HG03521 (cell line): ENCODE measurements around the gene ATCAY.
"Not testable (repeated sequence)": the region's sequence is repeated elsewhere in the genome, so short reads cannot be mapped to it uniquely, and the experiment has no call there.

Source experiments
- ATAC-seq: cut with Tn5 transposase; IDR thresholded peaks from one replicate; pipeline ENCODE4 v1.9.1; 2021; ENCODE audit warnings: mild to moderate bottlenecking, moderate library complexity; ENCODE audit not compliant: unreplicated experiment

The ATCAY gene

DNA sequence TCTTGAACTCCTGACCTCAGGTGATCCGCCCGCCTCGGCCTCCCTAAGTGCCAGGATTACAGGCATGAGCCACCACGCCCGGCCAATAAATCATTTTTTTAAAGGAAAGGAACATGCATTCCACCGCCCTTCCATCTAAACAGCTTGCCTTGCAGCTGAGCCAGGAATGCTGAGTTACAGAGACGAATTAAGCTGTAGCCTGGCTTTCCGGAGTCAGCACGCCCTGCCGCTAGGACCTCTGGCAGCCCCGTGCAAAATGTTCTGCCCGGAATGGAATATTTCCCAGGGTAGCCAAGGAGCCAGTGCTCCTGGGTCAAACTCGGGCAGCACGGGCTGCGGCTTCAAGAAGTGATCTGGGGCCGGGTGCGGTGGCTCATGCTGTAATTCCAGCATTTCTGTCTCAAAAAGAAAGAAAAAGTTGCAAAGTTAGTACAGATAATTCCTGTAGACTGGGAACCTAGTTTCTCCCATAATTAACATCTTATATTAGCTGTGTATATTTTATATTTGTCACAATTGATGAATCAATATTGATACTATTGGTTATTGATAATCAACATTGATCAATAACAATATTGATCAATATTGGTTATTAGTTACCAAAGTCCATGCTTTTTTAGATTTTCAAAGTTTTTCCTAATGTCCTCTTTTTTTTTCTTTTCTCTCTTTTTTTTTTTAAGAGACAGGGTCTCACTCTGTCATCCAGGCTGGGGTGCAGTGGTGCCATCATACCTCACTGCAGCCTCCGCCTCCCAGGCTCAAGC is 19.2 kb downstream of the ATCAY start:
- no peak for ATAC-seq

DNA sequence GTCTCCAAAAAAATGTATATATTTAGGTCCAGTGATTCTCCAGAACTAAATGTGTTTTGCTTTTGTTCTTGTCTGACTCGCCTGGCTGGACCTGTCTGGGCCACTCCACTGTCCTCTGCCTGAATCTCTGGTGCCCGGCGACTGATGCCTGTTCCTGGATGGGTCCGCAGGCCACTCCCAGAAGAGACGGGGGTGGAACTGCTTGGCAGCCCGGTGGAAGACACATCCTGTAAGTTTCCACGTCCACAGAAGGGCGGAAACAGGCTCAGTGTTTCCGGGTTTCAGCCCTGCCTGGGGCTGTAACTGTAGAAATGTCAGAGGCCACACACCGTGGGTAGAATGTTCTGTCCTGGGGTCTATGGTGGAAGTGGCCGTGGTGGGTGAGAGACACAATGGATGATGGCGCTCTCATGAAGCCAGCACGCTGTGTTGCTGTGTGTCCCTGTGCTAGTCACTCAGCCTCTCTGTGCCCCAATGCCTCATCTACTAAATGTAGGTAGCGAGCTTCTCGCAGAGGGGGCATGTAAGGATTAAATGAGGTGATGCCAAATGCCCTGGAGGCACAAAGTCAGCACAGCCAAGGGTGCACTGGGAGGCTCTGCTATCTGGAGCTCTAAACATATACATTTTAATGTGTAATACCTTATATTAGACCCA is 22.0 kb downstream of the ATCAY start:
- no peak for ATAC-seq

DNA sequence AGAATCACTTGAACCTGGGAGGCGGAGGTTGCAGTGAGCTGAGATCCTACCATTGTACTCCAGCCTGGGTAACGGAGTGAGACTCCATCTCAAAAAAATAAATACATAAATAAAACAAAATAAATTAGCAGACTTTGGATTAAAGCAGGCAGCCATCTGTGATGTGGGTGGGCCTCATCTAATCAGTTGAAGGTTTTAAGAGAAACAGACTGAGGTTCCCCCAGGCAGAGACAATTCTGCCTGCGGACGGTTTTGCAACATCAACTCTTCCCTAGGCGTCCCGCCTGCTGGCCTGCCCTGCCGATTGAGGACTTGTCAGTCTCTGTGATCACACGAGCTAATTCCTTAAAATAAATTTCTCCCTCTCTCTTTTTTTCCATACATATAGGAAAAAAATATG is 23.7 kb downstream of the ATCAY start:
- ATAC-seq = no peak

DNA sequence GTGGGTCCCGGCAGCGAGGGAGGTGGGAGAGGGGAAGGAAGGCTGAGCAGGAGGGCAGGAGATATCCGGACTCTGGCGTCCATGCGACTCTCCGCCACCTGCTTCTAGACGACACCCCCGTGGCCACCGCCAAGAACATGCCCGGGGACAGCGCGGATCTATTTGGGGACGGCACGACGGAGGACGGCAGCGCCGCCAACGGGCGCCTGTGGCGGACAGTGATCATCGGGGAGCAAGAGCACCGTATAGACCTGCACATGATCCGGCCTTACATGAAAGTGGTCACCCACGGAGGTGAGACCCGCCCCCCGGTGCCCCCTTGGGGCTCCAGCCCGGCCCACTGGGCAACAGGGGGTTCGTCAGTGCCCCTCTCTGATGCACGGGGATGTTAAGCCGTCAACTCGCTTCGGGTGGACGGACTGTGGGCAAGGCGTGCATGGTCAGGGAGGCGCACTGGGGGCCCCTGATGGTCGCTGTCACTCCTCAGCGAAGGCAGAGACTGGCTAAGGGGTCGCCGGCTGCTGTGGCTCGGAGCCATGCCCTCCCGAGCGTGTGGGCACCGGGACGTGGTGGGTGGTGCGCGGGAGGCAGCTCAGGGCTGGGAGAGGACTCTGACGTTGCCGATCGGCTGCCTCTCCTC is 27.3 kb downstream of the ATCAY start:
- ATAC-seq = no peak

DNA sequence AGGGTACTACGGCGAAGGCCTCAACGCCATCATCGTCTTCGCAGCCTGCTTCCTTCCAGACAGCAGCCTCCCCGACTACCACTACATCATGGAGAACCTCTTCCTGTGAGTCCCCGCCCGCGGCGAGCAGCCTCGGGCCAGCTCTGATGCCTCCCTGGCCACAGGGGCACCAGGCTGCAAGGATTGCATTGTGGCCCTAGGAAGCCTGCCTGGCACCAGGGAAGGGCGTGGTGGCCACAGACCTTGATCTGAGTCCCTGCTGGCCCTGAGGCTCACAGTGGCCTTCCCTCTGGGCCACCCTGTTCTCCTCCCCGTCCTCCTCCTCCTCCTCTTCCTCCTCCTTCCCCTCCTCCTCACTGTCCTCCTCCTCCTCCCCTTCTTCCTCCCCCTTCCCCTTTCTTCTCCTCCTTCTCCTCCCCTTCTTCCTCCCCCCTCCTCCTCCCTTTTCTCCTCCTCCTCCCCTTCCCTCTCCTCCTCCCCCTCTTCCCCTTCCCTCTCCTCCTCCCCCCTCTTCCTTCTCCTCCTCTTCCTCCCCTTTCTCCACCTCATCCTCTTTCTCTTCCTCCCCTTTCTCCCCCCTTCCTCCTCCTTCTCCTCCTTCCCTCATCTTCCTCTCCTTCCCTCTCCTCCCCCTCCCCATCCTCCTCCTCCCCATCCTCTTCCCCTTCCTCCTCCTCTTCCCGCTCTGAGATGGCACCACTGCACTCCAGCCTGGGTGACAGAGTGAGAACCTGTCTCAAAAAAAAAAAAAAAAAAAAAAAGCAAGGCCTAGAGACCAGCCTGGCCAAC is 28.0 kb downstream of the ATCAY start:
- ATAC-seq = no peak

DNA sequence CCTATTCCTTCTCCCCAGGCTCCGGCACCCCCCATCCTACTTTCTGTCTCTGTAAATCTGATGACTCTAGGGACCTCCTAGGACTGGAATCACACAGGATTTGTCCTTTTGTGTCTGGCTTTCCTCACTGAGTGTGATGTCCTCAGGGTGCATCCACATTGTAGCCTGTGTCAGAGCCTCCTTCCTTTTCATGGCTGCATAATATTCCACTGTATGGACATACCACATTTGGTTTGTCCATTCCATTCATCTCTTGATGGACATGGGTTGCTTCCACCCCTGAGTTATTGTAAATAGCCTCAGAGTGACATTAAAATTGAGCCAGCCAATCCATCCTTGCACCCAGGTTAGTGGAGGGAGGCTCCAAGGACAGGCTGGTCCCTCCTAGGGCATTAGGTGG is 29.6 kb downstream of the ATCAY start:
- ATAC-seq = no peak

DNA sequence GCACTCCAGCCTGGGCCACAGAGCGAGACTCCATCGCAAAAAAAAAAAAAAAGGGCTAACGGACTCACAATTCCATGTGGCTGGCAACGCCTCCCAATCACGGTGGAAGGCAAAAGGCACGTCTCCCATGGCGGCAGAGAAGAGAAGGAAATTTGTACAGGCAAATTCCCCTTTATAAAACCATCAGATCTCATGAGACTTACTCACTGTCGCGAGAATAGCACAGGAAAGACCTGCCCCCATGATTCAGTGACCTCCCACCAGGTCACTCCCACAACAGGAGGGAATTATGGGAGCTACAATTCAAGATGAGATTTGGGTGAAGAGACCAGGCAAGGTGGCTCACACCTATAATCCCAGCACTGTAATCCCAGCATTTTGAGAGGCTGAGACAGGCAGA is 33.7 kb downstream of the ATCAY start:
- no peak for ATAC-seq

DNA sequence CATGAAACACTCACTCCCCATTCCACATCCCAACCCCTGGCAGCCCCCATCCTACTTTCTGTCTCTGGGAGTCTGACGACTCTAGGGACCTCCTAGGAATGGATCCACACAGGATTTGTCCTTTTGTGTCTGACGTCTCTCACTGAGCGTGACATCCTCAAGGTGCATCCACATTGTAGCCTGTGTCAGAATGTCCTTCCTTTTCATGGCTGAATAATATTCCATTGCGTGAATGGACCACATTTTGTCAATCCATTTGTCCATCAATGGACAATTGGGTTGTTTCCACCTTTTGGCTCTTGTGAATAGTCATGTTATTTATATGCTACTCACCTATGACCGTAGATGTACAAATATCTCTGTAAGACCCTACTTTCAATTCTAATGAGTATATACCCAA is 35.5 kb downstream of the ATCAY start:
- ATAC-seq = no peak

DNA sequence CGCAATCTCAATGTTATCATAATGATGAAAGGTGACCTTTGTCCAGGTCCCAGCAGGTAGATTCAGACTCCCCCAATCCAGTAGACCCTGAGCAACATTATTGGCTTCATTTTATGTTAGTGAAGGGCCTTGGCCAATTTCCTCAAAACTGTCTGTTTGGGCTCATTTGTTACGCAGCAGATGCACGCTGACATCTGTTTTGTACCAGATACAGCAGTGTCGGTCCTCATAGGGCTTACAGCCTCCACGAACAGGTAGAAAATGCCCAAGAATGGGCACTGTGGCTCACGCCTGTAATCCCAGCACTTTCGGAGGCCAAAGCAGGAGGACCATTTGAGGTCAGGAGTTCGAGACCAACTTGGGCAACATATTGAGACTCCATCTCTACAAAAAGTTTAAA is 39.3 kb downstream of the ATCAY start:
- ATAC-seq = no peak

DNA sequence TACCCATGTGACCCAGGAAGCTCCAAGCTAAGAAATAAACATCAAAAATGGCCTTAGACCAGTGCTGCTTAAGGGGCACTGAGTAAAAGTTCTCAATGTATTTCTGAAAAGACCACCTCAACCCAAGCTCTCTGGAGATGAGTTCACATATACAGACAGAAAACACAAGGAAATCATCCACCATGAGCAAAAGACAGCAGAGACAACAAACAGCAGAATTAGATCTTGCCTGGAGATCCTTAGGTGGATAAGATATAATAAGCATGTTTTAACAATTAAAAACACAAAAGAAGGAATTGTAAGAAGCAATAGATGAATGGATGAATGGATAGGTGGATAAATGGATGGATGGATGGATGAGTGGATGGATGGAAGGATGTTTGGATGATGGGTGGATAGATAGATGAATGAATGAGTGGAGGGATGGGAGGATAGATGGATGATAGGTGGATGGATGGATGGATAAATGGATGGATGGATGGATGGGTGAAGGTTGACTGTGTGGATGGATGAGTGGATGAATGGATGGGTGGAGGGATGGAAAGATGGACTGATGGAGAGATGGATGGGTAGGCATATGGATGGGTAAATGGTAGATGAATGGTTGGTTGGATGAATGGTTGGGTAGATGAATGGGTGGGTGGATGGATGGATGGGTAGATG is 42.7 kb downstream of the ATCAY start:
- ATAC-seq = no peak

DNA sequence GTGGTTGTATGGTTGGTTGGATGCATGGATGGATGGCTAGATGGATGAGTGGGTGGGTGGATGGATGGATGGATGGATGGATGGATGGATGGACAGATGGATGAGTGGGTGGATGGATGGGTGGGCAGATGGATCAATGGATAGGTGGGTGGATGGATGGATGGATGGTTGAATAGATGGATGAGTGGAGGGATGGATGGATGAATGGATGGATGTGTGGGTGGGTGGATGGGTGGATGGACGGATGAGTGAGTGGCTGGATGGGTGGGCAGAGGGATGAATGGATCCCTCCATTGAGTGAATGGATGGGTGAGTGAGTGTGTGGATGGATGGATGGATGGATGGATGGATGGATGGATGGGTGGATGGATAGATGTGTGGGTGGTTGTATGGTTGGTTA is 43.4 kb downstream of the ATCAY start:
- no peak for ATAC-seq

DNA sequence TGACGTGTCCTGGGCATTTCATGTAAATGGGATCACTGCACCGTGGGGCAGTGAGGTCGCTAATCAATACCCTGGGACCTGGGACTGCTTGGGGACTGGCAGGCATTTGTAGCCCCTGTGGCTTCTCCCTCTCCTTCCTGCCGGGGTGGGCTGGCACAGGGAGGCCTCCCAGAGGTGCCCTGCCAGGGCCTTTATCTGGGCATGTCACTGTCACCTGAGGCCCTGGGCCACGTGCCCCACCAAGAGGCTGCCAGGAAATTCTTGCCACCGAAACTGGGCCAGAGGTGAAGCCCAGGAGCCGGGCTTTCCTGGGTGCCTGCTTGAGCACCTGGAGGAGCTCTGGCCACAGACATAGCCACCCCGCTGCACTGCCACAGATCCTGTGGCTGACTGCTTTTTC is 50.6 kb downstream of the ATCAY start:
- no peak for ATAC-seq

DNA sequence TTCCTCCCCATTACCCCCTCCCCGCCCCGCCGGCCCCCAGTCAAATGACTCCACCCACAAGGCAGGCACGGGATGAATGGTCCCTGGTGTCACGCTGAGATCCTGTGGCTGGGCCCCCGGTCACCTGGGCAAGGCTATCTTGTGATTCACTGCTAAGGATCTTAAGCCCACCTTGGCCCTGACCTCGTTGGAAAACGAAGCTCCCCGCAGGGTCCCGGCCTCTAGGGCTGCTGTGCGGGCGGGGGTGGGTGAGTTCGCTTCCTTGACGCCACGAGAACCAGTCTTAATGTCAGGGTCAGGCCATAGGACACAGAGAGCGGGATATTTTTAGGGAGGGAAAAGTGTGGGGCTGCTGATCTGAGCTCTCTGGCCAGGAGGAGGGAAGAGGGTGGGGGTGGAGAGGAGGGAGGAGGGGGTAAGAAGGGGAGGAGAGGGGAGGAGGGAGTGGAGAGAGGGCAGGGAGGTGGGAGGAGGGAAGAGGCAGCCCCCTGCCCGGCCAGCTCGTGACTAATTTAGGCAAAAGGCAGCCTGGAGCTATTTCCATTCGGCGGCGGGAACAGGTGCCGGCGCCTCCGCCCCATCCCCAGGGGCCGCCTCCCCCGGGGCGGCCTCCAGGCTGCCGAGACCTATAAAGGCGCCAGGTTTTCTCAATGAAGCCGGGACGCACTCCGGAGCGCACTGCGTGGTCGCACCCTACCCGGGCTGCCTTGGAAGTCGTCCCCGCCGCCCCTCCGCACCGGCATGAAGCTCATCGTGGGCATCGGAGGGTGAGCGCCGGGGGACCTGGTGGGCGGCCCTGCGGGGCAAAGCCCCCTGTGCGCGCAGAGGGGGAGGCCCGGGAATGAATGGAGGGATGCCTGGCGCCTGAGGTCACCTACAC is 52.7 kb downstream of the ATCAY start, which contains the start of gene NMRK2:
Gene NMRK2 (plus strand): TSS at position 139 of the 880 bp plus-strand sequence. CDS start 603 bp downstream, at position 742.
- no peak for ATAC-seq

DNA sequence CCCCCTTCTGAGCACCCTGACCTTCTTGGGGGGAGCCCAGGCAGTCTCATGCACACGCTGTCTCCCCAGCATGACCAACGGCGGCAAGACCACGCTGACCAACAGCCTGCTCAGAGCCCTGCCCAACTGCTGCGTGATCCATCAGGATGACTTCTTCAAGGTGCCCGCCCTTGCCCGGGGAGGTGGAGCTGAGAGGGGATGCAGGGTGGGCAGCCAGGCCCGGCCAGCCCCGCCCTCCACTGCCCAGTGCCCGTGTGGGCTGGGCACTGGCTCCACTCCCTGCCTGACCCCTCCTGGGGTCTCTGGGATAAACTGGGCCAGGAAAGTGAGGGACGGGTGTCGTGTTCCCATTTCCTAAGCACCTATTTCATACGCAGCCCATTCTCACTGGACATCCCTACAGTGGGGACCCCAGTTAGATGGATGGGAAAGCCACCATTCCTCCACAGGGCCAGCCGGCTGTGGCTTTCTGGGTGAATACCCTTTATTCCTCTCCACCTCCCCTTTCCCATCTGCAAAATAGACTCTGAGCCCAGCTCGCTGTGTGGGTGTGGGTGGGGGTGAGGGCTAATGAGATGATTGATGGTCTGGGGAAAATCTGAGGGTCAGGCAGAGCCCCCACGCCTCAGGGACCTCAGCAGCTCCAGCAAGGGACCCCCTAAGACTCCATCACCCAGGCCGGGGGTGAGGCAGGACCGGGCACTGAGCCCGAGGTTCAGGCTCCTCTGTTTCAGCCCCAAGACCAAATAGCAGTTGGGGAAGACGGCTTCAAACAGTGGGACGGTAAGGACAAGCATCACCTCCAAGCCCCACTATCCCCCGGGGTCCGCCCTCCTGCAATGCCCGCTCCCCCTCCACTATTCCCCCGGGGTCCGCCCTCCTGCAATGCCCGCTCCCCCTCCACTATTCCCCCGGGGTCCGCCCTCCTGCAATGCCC is 56.3 kb downstream of the ATCAY start:
- ATAC-seq = no peak

DNA sequence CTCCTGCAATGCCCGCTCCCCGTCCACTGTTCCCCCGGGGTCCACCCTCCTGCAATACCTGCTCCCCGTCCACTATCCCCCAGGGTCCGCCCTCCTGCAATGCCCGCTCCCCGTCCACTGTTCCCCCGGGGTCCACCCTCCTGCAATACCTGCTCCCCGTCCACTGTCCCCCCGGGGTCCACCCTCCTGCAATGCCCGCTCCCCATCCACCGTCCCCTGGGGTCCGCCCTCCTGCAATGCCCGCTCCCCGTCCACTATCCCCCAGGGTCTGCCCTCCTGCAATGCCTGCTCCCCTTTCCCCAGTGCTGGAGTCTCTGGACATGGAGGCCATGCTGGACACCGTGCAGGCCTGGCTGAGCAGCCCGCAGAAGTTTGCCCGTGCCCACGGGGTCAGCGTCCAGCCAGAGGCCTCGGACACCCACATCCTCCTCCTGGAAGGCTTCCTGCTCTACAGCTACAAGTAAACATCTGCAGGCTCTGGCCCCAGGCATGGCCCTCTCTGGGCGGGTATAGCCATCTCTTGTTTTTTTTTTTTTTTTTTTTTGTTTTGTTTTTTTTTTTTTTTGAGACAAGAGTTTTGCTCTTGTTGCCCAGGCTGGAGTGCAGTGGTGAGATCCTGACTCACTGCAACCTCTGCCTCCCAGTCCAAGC is 57.9 kb downstream of the ATCAY start:
- not testable (repeated sequence) for ATAC-seq

DNA sequence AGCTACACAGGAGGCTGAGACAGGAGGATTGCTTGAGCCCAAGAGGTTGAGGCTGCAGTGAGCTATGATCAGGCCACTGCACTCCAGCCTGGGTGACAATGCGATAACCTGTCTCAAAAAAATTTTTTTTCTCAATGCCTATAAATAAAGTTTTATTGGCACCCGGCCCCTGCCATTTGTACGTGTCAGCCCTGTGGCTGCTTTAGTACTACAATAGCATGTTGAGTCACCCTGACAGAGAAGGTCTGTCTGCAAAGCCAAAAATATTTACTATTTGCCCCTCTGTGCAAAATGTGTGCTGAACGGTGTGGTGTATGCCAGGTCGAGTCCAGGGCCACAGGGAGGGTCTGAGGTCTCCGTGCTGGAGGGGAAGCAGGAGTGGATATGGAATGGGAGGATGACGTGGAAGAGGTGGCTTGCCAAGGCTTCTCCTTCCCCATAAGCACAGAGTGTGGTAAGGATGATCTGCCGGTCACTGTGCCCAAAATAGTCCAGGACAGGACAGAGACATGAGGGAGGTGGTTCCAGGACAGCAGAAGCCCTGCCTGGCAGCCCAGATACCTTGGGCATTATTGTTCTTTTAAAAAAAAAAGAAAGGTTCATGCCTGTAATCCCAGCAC is 62.4 kb downstream of the ATCAY start:
- ATAC-seq = no peak

DNA sequence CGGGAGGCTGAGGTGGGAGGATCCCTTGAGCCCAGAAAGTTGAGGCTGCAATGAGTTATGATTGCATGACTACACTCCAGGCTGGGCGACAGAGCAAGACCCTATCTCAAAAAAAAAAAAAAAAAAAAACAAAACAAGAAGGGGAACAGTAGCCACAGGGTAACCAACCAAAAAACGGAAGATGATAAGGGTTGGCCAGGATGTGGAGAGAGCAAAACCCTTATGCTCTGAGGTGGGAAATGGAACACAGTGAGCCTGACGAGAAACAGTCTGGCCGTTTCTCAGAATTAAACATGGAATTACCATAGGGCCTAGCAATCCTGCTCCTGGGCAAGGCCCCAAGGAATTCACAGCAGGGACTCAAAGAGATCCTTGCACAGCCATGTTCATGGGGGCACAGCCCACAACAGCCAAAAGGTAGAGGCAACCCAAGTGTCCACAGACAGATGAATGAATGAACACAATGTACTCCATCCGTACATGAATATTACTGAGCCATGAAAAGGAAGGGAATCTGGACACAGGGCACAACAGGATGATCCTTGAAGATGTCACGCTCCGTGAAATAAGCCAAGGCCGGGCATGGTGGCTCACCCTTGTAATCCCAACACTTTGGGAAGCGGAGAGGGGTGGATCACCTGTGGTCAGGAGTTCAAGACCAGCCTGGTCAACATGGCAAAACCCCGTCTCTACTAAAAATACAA is 63.7 kb downstream of the ATCAY start:
- no peak for ATAC-seq
